ENCODE measurements around the gene TMSB15B.
"Not testable (repeated sequence)": the region's sequence is repeated elsewhere in the genome, so short reads cannot be mapped to it uniquely, and the experiment has no call there.

The TMSB15B gene

DNA sequence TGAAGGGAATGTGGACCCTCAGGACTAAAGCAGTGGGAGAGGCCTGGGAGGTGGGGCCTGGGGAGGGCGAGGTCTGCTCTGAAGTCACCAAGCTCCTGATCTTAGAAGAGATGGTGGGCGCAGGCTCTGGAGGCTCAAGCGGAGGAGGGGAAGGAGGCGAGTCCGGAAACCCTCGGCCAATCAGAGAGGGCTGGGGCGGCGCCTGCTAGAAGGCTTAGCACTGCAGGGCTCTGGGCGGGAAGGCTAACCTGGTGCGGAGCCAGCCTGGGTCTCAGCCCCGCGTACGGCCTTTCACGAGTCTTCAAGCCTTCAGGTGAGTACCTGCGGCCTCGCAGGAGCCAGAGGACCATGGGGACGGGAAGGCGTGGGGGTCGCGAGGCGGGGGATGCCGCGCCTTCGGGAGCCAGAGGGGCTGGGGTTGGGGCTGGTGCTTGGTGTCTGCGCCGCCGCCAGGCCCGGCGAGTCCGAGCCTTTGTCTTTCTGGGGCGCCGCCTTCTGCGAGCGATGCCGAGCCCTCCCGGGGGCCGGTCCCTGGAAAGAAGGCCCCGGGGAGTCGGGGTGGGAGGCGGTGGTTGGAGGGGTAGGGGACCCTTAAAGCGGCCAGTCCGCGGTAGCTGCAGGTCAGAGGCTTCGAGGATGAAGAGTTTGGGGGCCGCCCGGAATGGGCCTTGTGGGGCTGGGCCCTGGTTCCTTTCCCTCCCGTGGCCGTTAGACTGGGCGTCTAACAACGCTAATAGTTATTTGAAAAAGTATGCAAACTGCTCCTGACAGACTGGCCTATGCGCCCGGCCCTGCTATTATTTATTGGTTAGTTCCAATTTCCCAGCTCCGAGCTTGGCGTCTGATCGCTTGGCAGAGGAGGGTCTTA, at the start of gene TMSB15B:
Gene TMSB15B (plus strand): TSS at position 217 of the 868 bp plus-strand sequence.
- DNase-seq, result not testable (repeated sequence)

- no peak for DNase-seq
Observed at GRCh38 chrX:103913356-103914020, 48.9 kb upstream of the TMSB15B start.

- DNase-seq, result peak; percentile 46
Observed at GRCh38 chrX:103918050-103918449, 44.4 kb upstream of the TMSB15B start.

DNA sequence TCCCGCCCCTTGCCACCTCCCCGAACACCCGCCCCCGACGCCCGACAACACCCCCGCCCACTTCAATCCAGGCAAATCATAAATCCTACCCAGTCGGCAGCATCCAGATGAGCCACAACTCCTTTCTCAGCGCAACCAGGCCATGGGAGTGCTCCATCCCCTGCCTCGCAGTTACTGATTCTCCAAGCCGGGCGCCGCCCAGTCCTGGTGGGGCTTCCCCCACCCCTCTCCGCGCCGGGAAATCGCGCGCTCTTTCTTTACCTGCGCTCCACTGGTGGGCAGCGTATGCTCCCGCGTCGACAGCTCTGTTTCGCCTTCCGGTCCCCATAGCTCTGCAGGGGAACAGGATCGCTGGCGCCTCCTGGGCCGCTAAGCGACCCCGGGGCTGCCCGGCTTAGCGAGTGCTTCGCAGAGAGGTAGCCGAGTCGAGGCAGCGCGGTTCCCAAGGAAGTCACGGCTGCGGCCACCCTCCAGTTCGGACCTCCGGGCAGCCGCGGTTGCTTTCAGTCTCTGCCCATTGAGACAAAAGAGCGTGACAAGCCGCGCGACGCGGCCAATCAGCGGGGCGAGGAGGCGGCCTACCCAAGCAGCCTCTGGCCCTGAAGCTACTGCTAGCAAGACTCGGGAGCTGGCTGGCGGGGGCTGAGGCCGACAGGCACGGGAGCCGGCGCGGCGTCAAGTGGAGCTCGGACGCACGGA, 43.7 kb upstream of the TMSB15B start:
- peak; percentile 38 for DNase-seq

GRCh38 chrX:103919270-103919637, 43.2 kb upstream of the TMSB15B start:
- peak; percentile 42 for DNase-seq

DNA sequence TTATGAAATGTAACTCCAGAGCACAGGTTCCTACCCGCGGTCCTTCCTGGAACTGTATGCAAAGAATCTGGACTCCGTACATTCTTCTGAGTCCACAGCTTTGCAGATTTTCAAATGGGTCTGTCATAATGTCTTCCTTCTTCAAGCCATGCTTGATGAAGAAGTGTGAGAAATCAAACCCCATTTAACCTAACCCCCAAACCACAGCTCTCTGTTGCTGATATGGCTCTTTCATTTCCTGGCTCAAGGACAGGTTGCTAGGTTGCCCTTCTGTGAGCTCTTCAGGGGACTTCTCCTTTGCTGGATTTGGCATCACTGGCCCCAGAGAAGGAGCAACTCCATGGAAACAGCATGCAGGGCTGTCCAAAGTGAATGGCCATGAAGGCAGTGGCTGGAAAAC, 41.9 kb upstream of the TMSB15B start:
- DNase-seq, result not testable (repeated sequence)

GRCh38 chrX:103927030-103927429, 35.4 kb upstream of the TMSB15B start:
- no peak for DNase-seq

DNA sequence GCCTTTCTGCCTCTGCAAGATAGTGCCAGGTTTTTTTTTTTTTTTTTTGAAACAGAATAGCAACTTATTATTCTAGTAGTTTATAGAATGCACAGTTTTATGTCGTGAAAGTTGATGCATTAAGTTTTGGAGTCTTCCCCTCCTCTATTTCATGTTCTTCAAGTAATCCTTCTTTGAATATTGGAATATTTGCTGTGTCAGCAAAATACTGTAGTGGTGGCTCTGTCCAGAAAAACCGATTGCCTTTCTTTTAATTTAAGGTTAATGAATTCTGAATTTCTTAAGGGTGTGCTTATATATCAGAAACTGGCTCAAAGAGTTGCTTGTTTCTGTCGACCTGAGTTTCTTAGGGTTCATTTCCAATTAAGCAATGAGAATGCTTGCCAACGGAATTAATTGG, 34.8 kb upstream of the TMSB15B start:
- no peak for DNase-seq

- no peak for DNase-seq
Observed at GRCh38 chrX:103932133-103932532, 30.3 kb upstream of the TMSB15B start.

DNA sequence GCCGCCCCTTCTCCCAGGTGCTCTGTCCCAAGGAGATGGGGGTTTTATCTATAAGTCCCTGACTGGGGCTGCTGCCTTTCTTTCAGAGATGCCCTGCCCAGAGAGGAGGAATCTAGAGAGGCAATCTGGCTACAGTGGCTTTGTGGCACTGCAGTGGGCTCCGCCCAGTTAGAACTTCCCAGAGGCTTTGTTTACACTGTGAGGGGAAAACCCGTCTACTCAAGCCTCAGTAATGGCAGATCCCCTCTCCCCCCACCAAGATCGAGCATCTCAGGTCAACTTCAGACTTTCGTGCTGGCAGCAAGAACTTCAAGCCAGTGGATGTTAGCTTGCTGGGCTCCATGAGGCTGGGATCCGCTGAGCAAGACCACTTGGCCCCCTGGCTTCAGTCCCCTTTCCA, 22.2 kb upstream of the TMSB15B start:
- not testable (repeated sequence) for DNase-seq

GRCh38 chrX:103941201-103941975, 21.0 kb upstream of the TMSB15B start:
- no peak for DNase-seq

DNA sequence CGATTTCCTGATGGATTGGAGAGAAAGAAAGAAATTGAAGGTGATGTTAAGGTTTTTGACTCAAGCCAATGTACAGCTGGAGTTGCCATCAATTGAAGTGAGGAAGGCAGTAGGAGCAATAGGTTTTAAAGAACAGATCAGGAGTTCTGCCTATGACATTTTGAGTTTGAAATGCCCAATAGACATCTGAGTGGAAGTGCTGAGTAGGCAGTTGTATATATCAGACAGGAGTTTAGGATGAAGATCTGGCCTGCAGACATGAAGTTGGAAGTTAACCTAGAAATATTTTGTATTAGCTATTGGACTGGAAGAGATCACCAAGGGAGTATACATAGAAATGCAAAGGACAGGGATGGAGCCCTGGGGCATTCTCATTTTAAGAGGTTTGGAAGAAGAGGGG, 12.9 kb upstream of the TMSB15B start:
- DNase-seq, result no peak

DNA sequence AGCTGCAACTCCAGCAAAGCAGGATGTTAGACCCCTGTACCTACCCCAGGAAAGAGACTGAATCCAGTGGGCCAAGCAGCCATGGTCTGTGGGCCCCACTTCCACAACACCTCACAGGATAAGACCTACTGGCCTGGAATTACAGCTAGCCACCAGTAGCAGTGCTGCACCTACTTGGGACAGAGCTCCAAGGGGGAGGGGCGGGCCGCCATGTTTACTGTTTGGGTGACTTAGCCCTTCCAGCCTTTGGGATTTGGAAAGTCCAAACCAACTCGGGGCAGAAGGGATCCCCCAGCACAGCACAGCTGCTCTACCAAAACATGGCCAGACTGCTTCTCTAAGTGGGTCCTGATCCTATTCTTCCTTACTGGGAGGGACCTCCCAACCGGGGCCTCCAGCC, 9.1 kb upstream of the TMSB15B start:
- DNase-seq, result no peak

- no peak for DNase-seq
Observed at GRCh38 chrX:103954259-103954658, 8.2 kb upstream of the TMSB15B start.

DNA sequence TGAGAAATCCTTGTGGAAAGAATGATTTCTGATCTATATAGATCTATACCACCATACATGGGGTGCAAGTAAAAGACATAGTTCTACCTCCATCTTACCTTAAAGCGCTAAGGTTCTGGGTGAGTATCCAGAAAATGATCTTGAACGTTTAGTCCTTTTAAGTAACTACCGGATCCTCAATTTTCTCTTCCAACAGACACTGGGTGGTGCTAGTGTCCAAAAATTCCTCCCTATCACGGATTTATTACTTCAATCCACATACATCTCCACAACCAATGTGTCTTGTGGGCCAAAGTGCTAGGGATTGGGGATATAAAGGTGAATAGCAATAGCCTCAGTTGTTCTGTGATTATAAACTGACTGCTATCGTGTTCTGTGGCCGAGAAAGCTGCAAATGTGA, 1.8 kb upstream of the TMSB15B start:
- DNase-seq, result not testable (repeated sequence)

GRCh38 chrX:103983508-103983907, 21.1 kb downstream of the TMSB15B start:
- not testable (repeated sequence) for DNase-seq

DNA sequence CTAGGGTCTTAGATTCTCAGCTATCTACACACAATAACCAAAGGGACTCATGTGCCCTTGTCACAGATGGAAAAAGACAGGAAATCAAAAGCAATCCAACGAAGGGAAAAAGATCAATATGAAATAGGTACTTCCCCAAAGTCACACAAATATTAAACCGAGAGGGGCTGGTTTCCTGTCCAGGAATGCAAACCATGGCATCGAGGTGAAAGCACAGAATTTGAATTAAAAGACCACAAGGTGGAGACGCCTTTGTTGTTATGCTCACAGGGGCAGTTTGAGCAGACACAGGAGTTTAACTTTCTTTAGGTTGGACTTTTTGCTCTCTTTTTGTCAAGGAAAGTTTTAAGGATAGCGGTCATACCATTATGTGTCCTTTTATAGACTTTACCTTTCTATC, 36.8 kb downstream of the TMSB15B start:
- DNase-seq, result no peak

DNA sequence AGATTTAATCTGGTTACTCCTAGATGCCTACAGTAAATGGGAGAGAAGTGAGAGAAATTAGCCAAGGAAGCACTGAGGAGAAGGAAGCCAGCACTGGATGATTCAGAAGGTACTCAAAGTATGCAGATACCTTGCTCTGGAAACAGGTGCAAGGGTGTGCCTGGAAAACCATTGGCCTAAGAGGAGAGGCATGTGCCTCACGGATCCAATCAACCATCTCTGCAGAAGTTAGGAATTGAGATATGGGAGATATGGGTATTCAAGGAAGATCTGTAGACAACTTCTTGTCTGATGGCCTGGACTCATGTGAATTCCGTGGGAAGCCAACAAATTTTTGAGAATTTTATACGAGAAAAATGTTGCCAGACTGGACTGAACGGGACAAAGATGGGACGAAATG, 46.4 kb downstream of the TMSB15B start:
- no peak for DNase-seq

- DNase-seq, result no peak
Observed at GRCh38 chrX:104013158-104013557, 50.7 kb downstream of the TMSB15B start.

- DNase-seq, result no peak
Observed at GRCh38 chrX:104013606-104014005, 51.2 kb downstream of the TMSB15B start, which contains the start of gene H2BW1. Gene H2BW1 (minus strand): TSS chrX:104013708. CDS start chrX:104013576, 132 bp downstream.

DNA sequence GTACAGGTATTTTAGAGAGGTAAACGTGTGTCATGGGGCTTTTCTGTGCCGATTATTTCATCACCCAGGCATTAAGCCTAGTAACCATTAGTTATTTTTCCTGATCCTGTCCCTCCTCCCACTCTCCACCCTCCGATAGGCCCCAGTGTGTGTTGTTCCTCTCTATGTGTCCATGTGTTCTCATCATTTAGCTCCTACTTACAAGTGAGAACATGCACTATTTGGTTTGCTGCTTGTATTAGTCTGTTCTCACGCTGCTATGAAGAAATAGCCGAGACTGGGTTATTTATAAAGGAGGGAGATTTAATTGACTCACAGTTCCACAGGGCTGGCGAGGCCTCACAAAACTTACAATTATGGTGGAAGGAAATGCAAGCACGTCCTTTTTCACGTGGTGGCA, 53.1 kb downstream of the TMSB15B start:
- not testable (repeated sequence) for DNase-seq

All from NCI-H748 treated with DMSO at 0.1 percent for 48 hours (cell line).